MM.1S (cell line): ENCODE data around the gene EIF3L.

Source experiments
- DNase-seq: peaks from one replicate; pipeline ENCODE4 v3.0.0-alpha.2; 2015
- H2AFZ ChIP-seq: fragments of 300-600 bp; sonication (generic); 2 replicates; pipeline ENCODE4 v1.6.0; 2016; ENCODE audit warnings: antibody characterized with exemption, low read length
- H3F3A ChIP-seq: fragments of 300-600 bp; sonication (generic); 2 replicates; pipeline ENCODE4 v1.6.1; 2016; ENCODE audit warnings: mild to moderate bottlenecking, antibody characterized with exemption, low read length, moderate library complexity, mixed read lengths; ENCODE audit not compliant: insufficient read depth
- H3K27ac ChIP-seq: fragments of 300-600 bp; sonication (generic); 2 replicates; pipeline ENCODE4 v1.5.1; 2016; ENCODE audit warnings: mild to moderate bottlenecking, low read length
- H3K27me3 ChIP-seq: fragments of 300-600 bp; sonication (generic); replicated peaks from 2 replicates; pipeline ENCODE4 v1.6.0; 2016; ENCODE audit warnings: low read length; ENCODE audit not compliant: insufficient read depth
- H3K36me3 ChIP-seq: fragments of 300-600 bp; sonication (generic); replicated peaks from 2 replicates; pipeline ENCODE4 v1.6.1; 2016; ENCODE audit warnings: mild to moderate bottlenecking, low read length, mixed read lengths; ENCODE audit not compliant: insufficient read depth
- H3K4me1 ChIP-seq: fragments of 300-600 bp; sonication (generic); 2 replicates; pipeline ENCODE4 v1.6.1; 2016; ENCODE audit warnings: low read length, mixed read lengths
- H3K4me2 ChIP-seq: fragments of 300-600 bp; sonication (generic); 2 replicates; pipeline ENCODE4 v1.6.0; 2016; ENCODE audit warnings: low read depth, low read length
- H3K4me3 ChIP-seq: fragments of 300-600 bp; sonication (generic); 2 replicates; pipeline ENCODE4 v1.5.1; 2016; ENCODE audit warnings: low read length, mixed read lengths
- H3K79me2 ChIP-seq: fragments of 300-600 bp; sonication (generic); 2 replicates; pipeline ENCODE4 v1.6.1; 2016; ENCODE audit warnings: mixed run types, low read length, mixed read lengths
- H3K9ac ChIP-seq: fragments of 300-600 bp; sonication (generic); 2 replicates; pipeline ENCODE4 v1.6.1; 2016; ENCODE audit warnings: low read length, mixed read lengths
- H3K9me2 ChIP-seq: fragments of 300-600 bp; sonication (generic); replicated peaks from 2 replicates; pipeline ENCODE4 v1.6.1; 2016; ENCODE audit warnings: mild to moderate bottlenecking, low read length, mixed read lengths; ENCODE audit not compliant: insufficient read depth
- H3K9me3 ChIP-seq: fragments of 300-600 bp; sonication (generic); replicated peaks from 2 replicates; pipeline ENCODE4 v1.6.1; 2016; ENCODE audit warnings: mild to moderate bottlenecking, low read length, mixed read lengths; ENCODE audit not compliant: insufficient read depth
- H4K20me1 ChIP-seq: fragments of 300-600 bp; sonication (generic); 2 replicates; pipeline ENCODE4 v1.6.1; 2016; ENCODE audit warnings: mild to moderate bottlenecking, low read length, moderate library complexity, mixed read lengths; ENCODE audit not compliant: insufficient read depth
- CTCF ChIP-seq: fragments of 300-600 bp; sonication (generic); IDR thresholded peaks from 2 replicates; pipeline ENCODE4 v1.5.1; 2016; ENCODE audit warnings: antibody characterized with exemption, low read length, mixed read lengths
- EZH2 ChIP-seq: fragments of 300-600 bp; sonication (generic); optimal IDR thresholded peaks from 2 replicates; pipeline ENCODE3; 2017; ENCODE audit warnings: low read depth, mild to moderate bottlenecking, antibody characterized with exemption, low read length, mixed read lengths
- EZH2phosphoT487 ChIP-seq: fragments of 300-600 bp; sonication (generic); IDR thresholded peaks from 2 replicates; pipeline ENCODE4 v1.6.1; 2018; ENCODE audit warnings: antibody characterized with exemption, low read length

EIF3L gene

GRCh38 chr22:37860796-37861421, 11.7 kb downstream of the EIF3L start:
- Histone ChIP-seq H3K27ac (no peak overlapping the region), H3K9me3 (no peaks in the 10 kb centered on the region), H4K20me1 (no peaks in the 10 kb centered on the region), H3K4me3 (no peak overlapping the region), H3K9ac (no peak overlapping the region), H3K36me3 (peaks cover 8% of the 10 kb centered on the region), H3K9me2 (no peaks in the 10 kb centered on the region), H3F3A (peaks cover 11% of the 10 kb centered on the region; the same call in 1 of the 2 replicates), H3K79me2 (peaks cover 38% of the 10 kb centered on the region), H3K27me3 (no peaks in the 10 kb centered on the region), H3K4me2 (no peak overlapping the region), H2AFZ (no peak overlapping the region), H3K4me1 (no peaks in the 10 kb centered on the region)
- TF ChIP-seq CTCF = no peak
- no peak for TF ChIP-seq EZH2
- no peak for TF ChIP-seq EZH2phosphoT487
- no peak for DNase-seq

DNA sequence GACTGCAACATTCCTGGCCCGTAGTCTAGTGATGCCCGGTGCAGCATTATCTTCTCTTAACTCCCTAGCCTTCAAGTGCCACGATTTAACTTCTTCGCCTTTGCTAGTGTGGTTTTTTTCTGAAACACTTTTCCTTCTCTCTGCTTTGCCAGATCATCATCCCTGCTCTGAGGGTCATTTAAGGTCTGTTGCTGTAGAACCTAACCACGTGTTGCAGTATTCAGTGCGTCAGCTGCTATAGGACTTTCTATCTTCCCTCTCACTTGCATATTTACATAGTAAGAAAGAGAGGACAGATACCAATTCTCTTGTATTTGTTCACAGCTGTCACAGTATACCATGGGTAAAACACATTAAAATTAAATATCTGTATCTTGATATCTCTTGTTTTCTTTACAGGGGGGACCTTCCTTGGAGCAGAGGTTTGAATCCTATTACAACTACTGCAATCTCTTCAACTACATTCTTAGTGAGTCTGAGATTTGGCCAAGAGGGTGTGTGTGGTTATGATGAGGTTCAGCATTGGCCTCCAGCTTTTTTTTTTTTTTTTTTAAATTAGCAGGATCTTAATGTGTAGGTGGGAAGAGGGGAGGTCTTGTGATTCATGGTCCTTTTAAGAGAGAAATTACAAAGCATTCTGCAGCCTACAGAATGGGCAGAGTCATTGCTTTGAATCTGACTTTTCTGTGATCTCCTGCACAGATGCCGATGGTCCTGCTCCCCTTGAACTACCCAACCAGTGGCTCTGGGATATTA, 13.5 kb downstream of the EIF3L start:
- no peaks in the 10 kb centered on the region for H4K20me1 ChIP-seq
- H3K4me3 ChIP-seq = no peak overlapping the region
- H3K36me3 ChIP-seq = peaks cover 8% of the 10 kb centered on the region
- no peak overlapping the region for H3K27ac ChIP-seq
- H3K9ac ChIP-seq = no peak overlapping the region
- no peaks in the 10 kb centered on the region for H3K9me3 ChIP-seq
- no peaks in the 10 kb centered on the region for H3K9me2 ChIP-seq
- TF ChIP-seq CTCF (no peak), EZH2 (no peak), EZH2phosphoT487 (no peak)
- H3F3A ChIP-seq = peaks cover 11% of the 10 kb centered on the region; the same call in 1 of the 2 replicates
- no peaks in the 10 kb centered on the region for H3K27me3 ChIP-seq
- H3K79me2 ChIP-seq = peaks cover 44% of the 10 kb centered on the region
- no peak overlapping the region for H2AFZ ChIP-seq
- no peaks in the 10 kb centered on the region for H3K4me1 ChIP-seq
- no peak for DNase-seq
- no peak overlapping the region for H3K4me2 ChIP-seq

DNA sequence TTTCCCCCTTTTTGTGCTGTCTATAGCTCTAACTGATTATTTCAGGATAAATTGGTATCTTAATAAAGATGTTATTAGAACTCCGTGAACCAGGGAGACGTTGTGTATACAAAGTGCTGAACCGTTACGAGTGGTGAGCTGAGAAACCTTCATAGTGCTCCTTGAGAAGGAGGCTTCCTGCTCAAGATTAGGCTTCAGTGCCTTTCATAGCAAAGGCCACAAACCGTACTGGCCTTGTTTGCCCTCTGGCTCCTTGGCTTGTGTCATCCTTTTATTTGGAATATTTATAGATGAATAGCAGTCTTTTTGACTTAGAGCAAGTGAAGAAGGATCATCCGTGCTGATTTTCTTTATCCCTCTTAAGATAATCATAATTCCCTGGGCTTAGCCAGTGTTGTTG, 16.3 kb downstream of the EIF3L start:
- no peaks in the 10 kb centered on the region for H3K9me2 ChIP-seq
- no peaks in the 10 kb centered on the region for H3K27me3 ChIP-seq
- no peaks in the 10 kb centered on the region for H4K20me1 ChIP-seq
- no peak overlapping the region for H3K4me2 ChIP-seq
- no peaks in the 10 kb centered on the region for H3K9me3 ChIP-seq
- no peak overlapping the region for H2AFZ ChIP-seq
- H3F3A ChIP-seq = peaks cover 11% of the 10 kb centered on the region; the same call in 1 of the 2 replicates
- no peak for DNase-seq
- no peak overlapping the region for H3K27ac ChIP-seq
- H3K4me3 ChIP-seq = no peak overlapping the region
- no peaks in the 10 kb centered on the region for H3K4me1 ChIP-seq
- H3K79me2 ChIP-seq = peaks cover 46% of the 10 kb centered on the region
- no peak overlapping the region for H3K9ac ChIP-seq
- TF ChIP-seq EZH2 (no peak), CTCF (no peak), EZH2phosphoT487 (no peak)
- H3K36me3 ChIP-seq = peaks cover 9% of the 10 kb centered on the region
